Effector memory CD8-positive, alpha-beta T cell (primary cell): ENCODE data around the gene ACACA.
"Not testable (repeated sequence)": the region's sequence is repeated elsewhere in the genome, so short reads cannot be mapped to it uniquely, and the experiment has no call there.

Source experiments
- ATAC-seq: fragments of 150-1000 bp; cut with Tn5 transposase; replicated peaks from 2 replicates; pipeline ENCODE4 v1.10.0; 2021; ENCODE audit warnings: mild to moderate bottlenecking, moderate library complexity
- DNase-seq, 3 experiments: peaks; one replicate each; pipeline ENCODE4 v3.0.0; 2021
- H3K27ac Mint-ChIP-seq, 2 donors: one replicate each; pipeline ENCODE4 v1.8.0; 2022; ENCODE audit warnings: mild to moderate bottlenecking in 2 of 2, mixed read lengths in 2 of 2, moderate library complexity in 2 of 2
- H3K27me3 Mint-ChIP-seq, 2 donors: one replicate each; pipeline ENCODE4 v1.8.0; 2022; ENCODE audit warnings: mixed read lengths in 2 of 2
- H3K36me3 Mint-ChIP-seq: one replicate; pipeline ENCODE4 v1.8.0; 2022; ENCODE audit warnings: mild to moderate bottlenecking, moderate library complexity, mixed read lengths; ENCODE audit not compliant: insufficient read depth
- H3K4me1 Mint-ChIP-seq, 2 donors: one replicate each; pipeline ENCODE4 v1.8.0; 2022; ENCODE audit warnings: low read depth in 2 of 2, mixed read lengths in 2 of 2
- H3K4me3 Mint-ChIP-seq, 2 donors: one replicate each; pipeline ENCODE4 v1.8.0; 2022; ENCODE audit warnings: mild to moderate bottlenecking in 2 of 2, mixed read lengths in 2 of 2, moderate library complexity in 2 of 2
- H3K9me3 Mint-ChIP-seq, 2 donors: one replicate each; pipeline ENCODE4 v1.8.0; 2022; ENCODE audit warnings: mixed read lengths in 2 of 2

ACACA gene

GRCh38 chr17:37087683-37088082 is 319.0 kb downstream of the ACACA start:
- no peak for ATAC-seq
- peak overlapping the region; percentile 82 to 99 for H3K27ac Mint-ChIP-seq

GRCh38 chr17:37086948-37087347 is 319.7 kb downstream of the ACACA start:
- H3K4me1 Mint-ChIP-seq = peaks cover 39 to 40% of the 10 kb centered on the region in 2 donors
- no peak for ATAC-seq
- peaks cover 8% of the 10 kb centered on the region for H3K36me3 Mint-ChIP-seq
- H3K27me3 Mint-ChIP-seq = no peaks in the 10 kb centered on the region
- no peaks in the 10 kb centered on the region for H3K9me3 Mint-ChIP-seq
- no peak overlapping the region for H3K27ac Mint-ChIP-seq
- H3K4me3 Mint-ChIP-seq = no peak overlapping the region
- DNase-seq = no peak

More at GRCh38 chr17:37087683-37088082, 319.0 kb downstream of the ACACA start:
- no peaks in the 10 kb centered on the region for H3K9me3 Mint-ChIP-seq
- no peaks in the 10 kb centered on the region for H3K27me3 Mint-ChIP-seq
- no peak for DNase-seq
- peaks cover 8% of the 10 kb centered on the region for H3K36me3 Mint-ChIP-seq
- H3K4me1 Mint-ChIP-seq = peaks cover 39 to 40% of the 10 kb centered on the region in 2 donors
- no peak overlapping the region for H3K4me3 Mint-ChIP-seq

- H3K9me3 Mint-ChIP-seq = no peaks in the 10 kb centered on the region
- peak overlapping the region in 1 of 2 donors; percentile 77 for H3K27ac Mint-ChIP-seq
- H3K4me3 Mint-ChIP-seq = no peak overlapping the region
- H3K4me1 Mint-ChIP-seq = peaks cover 39 to 45% of the 10 kb centered on the region in 2 donors
- no peak for ATAC-seq
- H3K36me3 Mint-ChIP-seq = peaks cover 8% of the 10 kb centered on the region
- H3K27me3 Mint-ChIP-seq = no peaks in the 10 kb centered on the region
- DNase-seq = no peak
These were observed 320.3 kb downstream of the ACACA start for GRCh38 chr17:37086334-37086733.

GRCh38 chr17:37084372-37084771 is 322.3 kb downstream of the ACACA start:
- H3K4me1 Mint-ChIP-seq = peaks cover 20 to 28% of the 10 kb centered on the region in 2 donors
- no peaks in the 10 kb centered on the region for H3K36me3 Mint-ChIP-seq
- DNase-seq (no peak), ATAC-seq (no peak)
- H3K9me3 Mint-ChIP-seq = peaks cover 4 to 5% of the 10 kb centered on the region in 2 donors
- no peak overlapping the region for H3K27ac Mint-ChIP-seq
- no peak overlapping the region for H3K4me3 Mint-ChIP-seq
- no peaks in the 10 kb centered on the region for H3K27me3 Mint-ChIP-seq

DNA sequence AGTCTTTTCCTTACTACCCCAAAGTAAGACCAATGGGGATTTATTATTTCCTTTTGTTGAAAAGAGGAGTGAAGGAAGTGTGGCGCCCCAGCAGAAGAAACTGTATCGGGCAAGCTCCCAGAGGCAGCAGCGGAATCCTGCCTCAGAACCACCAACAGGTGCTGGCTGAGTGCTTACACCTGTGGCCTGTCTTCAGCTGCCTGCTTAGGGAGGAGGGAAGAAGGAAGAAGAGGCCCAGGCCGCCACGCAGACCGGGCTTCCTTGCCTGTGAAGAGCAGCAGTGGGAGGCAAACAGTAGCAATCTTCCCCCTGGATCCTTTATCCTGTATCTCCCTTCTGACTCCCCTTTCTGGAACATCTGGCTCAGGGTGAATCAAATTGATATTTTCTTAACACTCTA is 323.2 kb downstream of the ACACA start:
- Mint-ChIP-seq H3K4me1 (peaks cover 11 to 20% of the 10 kb centered on the region in 2 donors), H3K4me3 (no peak overlapping the region), H3K9me3 (peaks cover 6 to 8% of the 10 kb centered on the region in 2 donors), H3K27ac (no peak overlapping the region), H3K36me3 (no peaks in the 10 kb centered on the region), H3K27me3 (no peaks in the 10 kb centered on the region)
- ATAC-seq = no peak
- no peak for DNase-seq

- H3K4me3 Mint-ChIP-seq = no peak overlapping the region
- H3K27me3 Mint-ChIP-seq = no peaks in the 10 kb centered on the region
- ATAC-seq (no peak), DNase-seq (no peak)
- no peak overlapping the region for H3K27ac Mint-ChIP-seq
- H3K9me3 Mint-ChIP-seq = peaks cover 6 to 8% of the 10 kb centered on the region in 2 donors
- no peaks in the 10 kb centered on the region for H3K36me3 Mint-ChIP-seq
- H3K4me1 Mint-ChIP-seq = peaks cover 6 to 18% of the 10 kb centered on the region in 2 donors
These were observed 323.7 kb downstream of the ACACA start for GRCh38 chr17:37082985-37083384.

DNA sequence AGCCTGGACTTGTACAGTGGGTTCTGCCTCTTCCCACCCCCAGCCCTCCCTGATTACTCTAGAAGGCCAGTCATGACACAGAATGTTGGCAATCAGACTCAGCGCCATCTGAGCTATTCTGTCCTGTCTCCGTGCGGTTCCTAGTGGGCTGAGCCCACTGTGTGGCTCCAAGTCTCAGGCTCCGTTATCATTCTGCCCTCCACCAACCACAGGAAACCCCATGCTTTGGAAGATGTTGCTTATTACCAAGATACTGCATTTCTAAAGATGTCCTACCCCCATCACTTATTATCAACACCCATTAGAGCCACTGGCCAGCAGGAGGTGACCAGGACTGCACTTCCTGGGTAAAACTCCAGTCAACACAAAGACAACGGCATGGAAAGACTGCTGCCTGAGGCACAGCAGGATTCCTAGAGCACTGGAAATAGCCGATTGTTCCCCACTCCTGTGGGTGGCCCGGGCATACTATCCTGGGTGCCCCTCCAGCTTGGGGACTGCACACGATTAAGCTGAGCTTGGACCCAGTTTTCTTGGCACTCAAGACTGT is 324.2 kb downstream of the ACACA start:
- peaks cover under 1 to 12% of the 10 kb centered on the region in 2 donors for H3K4me1 Mint-ChIP-seq
- H3K27ac Mint-ChIP-seq = no peak overlapping the region
- peaks cover 6 to 8% of the 10 kb centered on the region in 2 donors for H3K9me3 Mint-ChIP-seq
- no peaks in the 10 kb centered on the region for H3K36me3 Mint-ChIP-seq
- H3K4me3 Mint-ChIP-seq = no peak overlapping the region
- H3K27me3 Mint-ChIP-seq = no peaks in the 10 kb centered on the region
- DNase-seq (no peak), ATAC-seq (no peak)

DNA sequence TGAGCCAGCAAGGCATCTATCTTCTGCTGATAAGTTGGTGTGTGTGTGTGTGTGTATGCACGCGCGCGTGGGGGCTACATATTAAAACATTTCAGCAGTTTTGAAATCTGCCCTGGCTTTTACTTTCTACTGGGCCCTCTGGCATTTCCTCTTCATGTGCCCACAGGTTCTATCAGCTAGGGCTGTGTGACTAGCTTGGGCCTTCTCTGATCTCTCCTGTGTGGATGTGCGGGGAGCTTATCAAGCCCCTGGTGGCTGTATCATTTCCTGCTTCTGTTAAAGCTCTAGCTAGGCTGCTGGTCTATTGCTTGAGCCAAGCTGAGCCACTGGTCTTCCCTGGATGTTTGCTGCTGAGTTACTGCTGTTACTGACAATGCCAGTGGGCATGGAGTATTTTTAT is 325.3 kb downstream of the ACACA start:
- H3K4me1 Mint-ChIP-seq = peaks cover 0 to 6% of the 10 kb centered on the region in 2 donors
- H3K27ac Mint-ChIP-seq = peak overlapping the region in 1 of 2 donors; percentile 42
- ATAC-seq (no peak), DNase-seq (no peak)
- peaks cover 6 to 8% of the 10 kb centered on the region in 2 donors for H3K9me3 Mint-ChIP-seq
- no peaks in the 10 kb centered on the region for H3K27me3 Mint-ChIP-seq
- H3K36me3 Mint-ChIP-seq = no peaks in the 10 kb centered on the region
- H3K4me3 Mint-ChIP-seq = no peak overlapping the region

DNA sequence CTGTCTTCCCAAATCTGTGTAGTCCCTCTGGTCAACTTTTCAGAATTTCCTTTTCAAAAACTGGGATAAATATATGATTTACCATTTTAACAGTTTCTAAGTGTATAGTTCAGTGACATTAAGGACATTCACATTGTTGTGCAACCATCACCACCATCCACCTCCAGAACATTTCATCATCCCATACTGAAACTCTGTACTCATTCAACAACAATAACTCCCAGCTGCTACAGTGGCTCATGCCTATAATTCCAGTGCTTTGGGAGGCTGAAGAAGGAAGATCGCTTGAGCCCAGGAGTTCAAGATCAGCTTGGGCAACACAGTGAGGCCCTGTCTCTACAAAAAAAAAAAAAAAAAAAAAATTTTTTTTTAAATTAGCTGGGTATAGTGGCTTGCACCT is 326.9 kb downstream of the ACACA start:
- Mint-ChIP-seq H3K27me3 (no peaks in the 10 kb centered on the region), H3K4me1 (peaks cover 0 to 5% of the 10 kb centered on the region in 2 donors), H3K27ac (no peak overlapping the region), H3K9me3 (peaks cover 6 to 8% of the 10 kb centered on the region in 2 donors), H3K36me3 (no peaks in the 10 kb centered on the region), H3K4me3 (no peak overlapping the region)
- ATAC-seq (no peak), DNase-seq (no peak)

DNA sequence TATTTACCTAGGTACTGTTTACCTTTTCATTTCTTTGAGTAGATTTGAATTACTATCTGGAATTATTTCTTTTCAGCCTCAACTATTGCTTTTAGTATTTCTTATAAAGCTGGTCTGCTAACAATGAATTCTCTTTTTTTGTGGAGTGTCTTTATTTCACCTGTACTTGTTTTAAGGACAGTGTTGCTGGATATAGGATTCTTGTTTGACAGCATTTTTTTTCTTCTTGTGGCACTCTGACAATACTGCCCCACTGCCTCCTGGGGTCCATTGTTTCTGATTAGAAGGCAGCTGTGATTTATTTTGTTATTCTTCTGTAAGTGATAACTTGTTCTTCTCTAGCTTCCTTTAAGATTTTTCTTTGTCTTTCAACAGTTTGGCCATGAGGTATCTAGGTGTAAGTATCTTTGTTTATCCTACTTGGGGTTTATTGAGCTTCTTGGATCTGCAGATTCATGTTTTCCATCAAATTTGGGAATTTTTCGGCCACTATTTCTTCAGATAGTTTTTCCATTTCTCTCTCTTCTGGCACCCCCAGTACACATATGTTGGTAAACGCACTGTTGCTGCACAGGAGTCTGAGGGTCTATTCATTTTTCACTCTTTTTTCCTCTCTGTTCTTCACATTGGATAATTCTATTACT is 327.4 kb downstream of the ACACA start:
- H3K4me3 Mint-ChIP-seq = no peak overlapping the region
- ATAC-seq (no peak), DNase-seq (no peak)
- H3K9me3 Mint-ChIP-seq = peaks cover 6 to 8% of the 10 kb centered on the region in 2 donors
- no peaks in the 10 kb centered on the region for H3K36me3 Mint-ChIP-seq
- no peak overlapping the region for H3K27ac Mint-ChIP-seq
- H3K4me1 Mint-ChIP-seq = peaks cover 0 to 5% of the 10 kb centered on the region in 2 donors
- no peaks in the 10 kb centered on the region for H3K27me3 Mint-ChIP-seq

- not testable (repeated sequence) for H3K4me1 Mint-ChIP-seq
These were observed 333.2 kb downstream of the ACACA start for GRCh38 chr17:37073464-37073863.

GRCh38 chr17:37069087-37069486 is 337.5 kb downstream of the ACACA start:
- H3K36me3 Mint-ChIP-seq = no peaks in the 10 kb centered on the region
- peaks cover 0 to 10% of the 10 kb centered on the region in 2 donors for H3K27me3 Mint-ChIP-seq
- DNase-seq (no peak), ATAC-seq (no peak)
- peak overlapping the region; percentile 28 to 75 for H3K27ac Mint-ChIP-seq
- no peaks in the 10 kb centered on the region for H3K9me3 Mint-ChIP-seq
- H3K4me1 Mint-ChIP-seq = no peaks in the 10 kb centered on the region
- H3K4me3 Mint-ChIP-seq = no peak overlapping the region

More at GRCh38 chr17:37073464-37073863, 333.2 kb downstream of the ACACA start:
- H3K27me3 Mint-ChIP-seq, H3K4me3 Mint-ChIP-seq, H3K36me3 Mint-ChIP-seq, H3K27ac Mint-ChIP-seq, H3K9me3 Mint-ChIP-seq, DNase-seq, ATAC-seq: not testable (repeated sequence)

DNA sequence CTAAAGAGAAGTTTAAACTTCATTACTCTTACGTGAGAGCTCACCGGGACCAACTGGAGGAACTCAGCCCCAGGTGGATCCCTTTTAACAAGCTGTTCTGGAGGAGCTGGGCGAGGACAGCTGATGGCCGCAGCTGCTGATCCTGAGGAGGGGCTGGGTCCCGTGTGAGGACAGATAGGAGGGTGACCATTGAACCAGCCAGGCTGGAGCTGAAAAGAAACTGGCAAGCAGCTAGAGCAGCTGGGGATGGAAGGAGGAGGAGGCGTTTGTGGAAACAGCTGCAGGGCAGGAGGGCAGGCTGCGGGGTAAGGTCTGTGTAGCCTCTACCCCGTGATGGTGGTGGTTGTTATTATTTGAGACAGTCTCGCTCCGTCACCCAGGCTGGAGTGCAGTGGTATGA is 338.4 kb downstream of the ACACA start:
- ATAC-seq (no peak), DNase-seq (no peak)
- H3K27me3 Mint-ChIP-seq = peaks cover 0 to 10% of the 10 kb centered on the region in 2 donors
- H3K9me3 Mint-ChIP-seq = no peaks in the 10 kb centered on the region
- no peaks in the 10 kb centered on the region for H3K36me3 Mint-ChIP-seq
- H3K27ac Mint-ChIP-seq = peak overlapping the region in 1 of 2 donors; percentile 75
- H3K4me3 Mint-ChIP-seq = no peak overlapping the region
- no peaks in the 10 kb centered on the region for H3K4me1 Mint-ChIP-seq

- Mint-ChIP-seq H3K4me3 (no peak overlapping the region), H3K4me1 (no peaks in the 10 kb centered on the region), H3K27me3 (peaks cover 0 to 10% of the 10 kb centered on the region in 2 donors), H3K9me3 (no peaks in the 10 kb centered on the region), H3K27ac (peak overlapping the region in 1 of 2 donors; percentile 75), H3K36me3 (no peaks in the 10 kb centered on the region)
- ATAC-seq (no peak), DNase-seq (no peak)
These were observed 339.0 kb downstream of the ACACA start for GRCh38 chr17:37067555-37068111.
